ENCODE data around the gene SFPQ. TPM values are rescaled to one million over a fixed set of nuclear protein-coding genes. Genes with fewer than 3 reads are reported as not detected.

SFPQ gene
- total RNA-seq, 1 experiment from 2014 or later, result 285 TPM

- DNase-seq, result no peak
- intact Hi-C loops (cut with micrococcal nuclease; ENCODE audit: unreplicated experiment), result no loop called here
- peaks cover 3% of the 10 kb centered on the region for H3K27me3 Mint-ChIP-seq (ENCODE audit: insufficient read depth, unreplicated experiment)
- H3K36me3 Mint-ChIP-seq (ENCODE audit: insufficient read depth, unreplicated experiment), result no peaks in the 10 kb centered on the region
- no peaks in the 10 kb centered on the region for H3K4me1 Mint-ChIP-seq (ENCODE audit: low read depth, unreplicated experiment)
- H3K27ac Mint-ChIP-seq (ENCODE audit: unreplicated experiment), result no peak overlapping the region
- H3K9me3 ChIP-seq, result no peaks in the 10 kb centered on the region
- no peak overlapping the region for H3K4me3 Mint-ChIP-seq (ENCODE audit: unreplicated experiment)
- H3K27me3 ChIP-seq (replicated peaks; ENCODE audit: control insufficient read depth, insufficient read depth, low read length), result no peaks in the 10 kb centered on the region
- no TSS peak for BruUV-seq (replicated peaks)
- TF ChIP-seq, protein P1, sequence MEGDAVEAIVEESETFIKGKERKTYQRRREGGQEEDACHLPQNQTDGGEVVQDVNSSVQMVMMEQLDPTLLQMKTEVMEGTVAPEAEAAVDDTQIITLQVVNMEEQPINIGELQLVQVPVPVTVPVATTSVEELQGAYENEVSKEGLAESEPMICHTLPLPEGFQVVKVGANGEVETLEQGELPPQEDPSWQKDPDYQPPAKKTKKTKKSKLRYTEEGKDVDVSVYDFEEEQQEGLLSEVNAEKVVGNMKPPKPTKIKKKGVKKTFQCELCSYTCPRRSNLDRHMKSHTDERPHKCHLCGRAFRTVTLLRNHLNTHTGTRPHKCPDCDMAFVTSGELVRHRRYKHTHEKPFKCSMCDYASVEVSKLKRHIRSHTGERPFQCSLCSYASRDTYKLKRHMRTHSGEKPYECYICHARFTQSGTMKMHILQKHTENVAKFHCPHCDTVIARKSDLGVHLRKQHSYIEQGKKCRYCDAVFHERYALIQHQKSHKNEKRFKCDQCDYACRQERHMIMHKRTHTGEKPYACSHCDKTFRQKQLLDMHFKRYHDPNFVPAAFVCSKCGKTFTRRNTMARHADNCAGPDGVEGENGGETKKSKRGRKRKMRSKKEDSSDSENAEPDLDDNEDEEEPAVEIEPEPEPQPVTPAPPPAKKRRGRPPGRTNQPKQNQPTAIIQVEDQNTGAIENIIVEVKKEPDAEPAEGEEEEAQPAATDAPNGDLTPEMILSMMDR (IDR thresholded peaks at IDR 0.05; ENCODE audit: insufficient read depth in 1 of 2, low read depth in 1 of 2, low read length in 1 of 2, severe bottlenecking in 1 of 2, unreplicated experiment in 1 of 2), result no peak
- CTCF ChIA-PET, result no interaction called here
- H3K36me3 ChIP-seq (ENCODE audit: control insufficient read depth, insufficient read depth, low read length), result no peaks in the 10 kb centered on the region
- H3K4me1 ChIP-seq, result no peaks in the 10 kb centered on the region
- POLR2A ChIA-PET, result no interaction called here
- H3K9me3 Mint-ChIP-seq (ENCODE audit: unreplicated experiment), result no peaks in the 10 kb centered on the region
- H3K4me3 ChIP-seq (ENCODE audit: low read depth, low read length), result no peak overlapping the region
Measured at GRCh38 chr1:35229587-35230360, 36.8 kb upstream of the SFPQ start.

DNA sequence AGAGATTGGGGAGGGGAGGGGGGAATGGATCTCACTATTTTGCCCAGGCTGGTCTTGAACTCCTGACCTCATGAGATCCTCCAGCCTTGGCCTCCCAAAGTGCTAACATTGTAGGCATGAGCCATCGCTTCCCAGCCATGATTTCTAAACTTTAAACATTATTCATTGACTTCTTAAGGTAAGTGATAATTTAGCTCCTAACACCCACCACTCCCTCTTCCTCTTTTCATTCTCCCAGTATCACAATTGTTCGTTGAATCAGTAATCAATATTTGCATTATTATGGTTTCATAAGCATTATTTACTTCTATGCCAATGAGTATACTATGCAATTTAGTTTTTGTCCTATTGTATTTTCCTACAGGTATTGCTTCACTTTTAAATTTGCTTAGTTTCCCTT lies 33.6 kb upstream of the SFPQ start:
- no peaks in the 10 kb centered on the region for H3K9me3 Mint-ChIP-seq (ENCODE audit: unreplicated experiment)
- BruUV-seq (replicated peaks), result no TSS peak
- TF ChIP-seq, protein P1 (IDR thresholded peaks at IDR 0.05; ENCODE audit: insufficient read depth in 1 of 2, low read depth in 1 of 2, low read length in 1 of 2, severe bottlenecking in 1 of 2, unreplicated experiment in 1 of 2), result no peak

DNA sequence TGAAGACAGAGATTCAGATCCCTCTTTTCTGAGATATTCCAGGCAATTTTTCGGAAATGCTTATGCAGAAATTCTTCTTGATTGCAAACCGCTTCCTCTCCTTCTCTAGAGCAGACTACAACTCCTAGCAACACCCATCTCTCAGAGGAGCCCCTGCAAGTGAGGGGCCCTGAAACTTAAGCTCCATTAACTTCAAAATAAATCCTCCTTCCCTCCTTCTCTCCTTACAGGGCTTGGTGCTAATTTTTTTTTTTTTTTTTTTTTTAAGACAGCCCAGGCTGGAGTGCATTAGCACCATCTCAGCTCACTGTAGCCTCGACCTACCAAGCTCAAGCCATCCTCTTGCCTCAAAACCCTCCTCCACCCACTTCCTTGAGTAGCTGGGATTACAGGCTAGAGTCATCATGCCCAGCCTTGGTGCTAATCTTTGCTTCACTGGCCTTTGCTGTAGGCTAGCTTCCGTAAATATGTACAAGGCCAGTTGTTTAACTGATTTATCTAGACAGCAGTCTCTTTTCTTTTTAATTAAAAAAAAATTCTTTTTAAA lies 30.2 kb upstream of the SFPQ start:
- no TSS peak for BruUV-seq (replicated peaks)
- H3K4me3 Mint-ChIP-seq (ENCODE audit: unreplicated experiment), result no peak overlapping the region
- POLR2A ChIA-PET, result no interaction called here

More for the DNA sequence above, 33.6 kb upstream of the SFPQ start:
- H3K27me3 Mint-ChIP-seq (ENCODE audit: insufficient read depth, unreplicated experiment), result peaks cover 3% of the 10 kb centered on the region
- H3K4me3 Mint-ChIP-seq (ENCODE audit: unreplicated experiment), result no peak overlapping the region
- H3K4me3 ChIP-seq (ENCODE audit: low read depth, low read length), result no peak overlapping the region
- no peak overlapping the region for H3K27ac Mint-ChIP-seq (ENCODE audit: unreplicated experiment)
- no peaks in the 10 kb centered on the region for H3K4me1 Mint-ChIP-seq (ENCODE audit: low read depth, unreplicated experiment)
- intact Hi-C loops (cut with micrococcal nuclease; ENCODE audit: unreplicated experiment), result no loop called here
- no peak for DNase-seq
- H3K9me3 ChIP-seq, result no peaks in the 10 kb centered on the region
- no peaks in the 10 kb centered on the region for H3K36me3 Mint-ChIP-seq (ENCODE audit: insufficient read depth, unreplicated experiment)
- ChIA-PET POLR2A (no interaction called here), CTCF (no interaction called here)
- no peaks in the 10 kb centered on the region for H3K27me3 ChIP-seq (replicated peaks; ENCODE audit: control insufficient read depth, insufficient read depth, low read length)
- no peaks in the 10 kb centered on the region for H3K4me1 ChIP-seq
- H3K36me3 ChIP-seq (ENCODE audit: control insufficient read depth, insufficient read depth, low read length), result no peaks in the 10 kb centered on the region

More for the DNA sequence above, 30.2 kb upstream of the SFPQ start:
- Histone ChIP-seq H3K4me3 (ENCODE audit: low read depth, low read length) (no peak overlapping the region), H3K4me1 (no peaks in the 10 kb centered on the region), H3K36me3 (ENCODE audit: control insufficient read depth, insufficient read depth, low read length) (no peaks in the 10 kb centered on the region), H3K9me3 (no peaks in the 10 kb centered on the region), H3K27me3 (replicated peaks; ENCODE audit: control insufficient read depth, insufficient read depth, low read length) (no peaks in the 10 kb centered on the region)
- peaks cover 4% of the 10 kb centered on the region for H3K36me3 Mint-ChIP-seq (ENCODE audit: insufficient read depth, unreplicated experiment)
- peaks cover 3% of the 10 kb centered on the region for H3K27me3 Mint-ChIP-seq (ENCODE audit: insufficient read depth, unreplicated experiment)
- TF ChIP-seq, protein P1 (IDR thresholded peaks at IDR 0.05; ENCODE audit: insufficient read depth in 1 of 2, low read depth in 1 of 2, low read length in 1 of 2, severe bottlenecking in 1 of 2, unreplicated experiment in 1 of 2), result no peak
- no peak overlapping the region for H3K27ac Mint-ChIP-seq (ENCODE audit: unreplicated experiment)
- CTCF ChIA-PET, result interaction anchor here (0.6 kb wide), 1 partner anchor 355 kb away, joined by 5 read pairs; no protein-coding TSS in a partner anchor
- H3K9me3 Mint-ChIP-seq (ENCODE audit: unreplicated experiment), result no peaks in the 10 kb centered on the region
- no peak for DNase-seq
- intact Hi-C loops (cut with micrococcal nuclease; ENCODE audit: unreplicated experiment), result no loop called here
- H3K4me1 Mint-ChIP-seq (ENCODE audit: low read depth, unreplicated experiment), result no peaks in the 10 kb centered on the region
